Tibial nerve (tissue), 4 donors: ENCODE results near the gene NRG2.

Experiments
- EP300 ChIP-seq, 2 donors: sonication (generic); formaldehyde crosslinking; IDR thresholded peaks; one replicate each; pipeline ENCODE4 v1.6.1; 2017; ENCODE audit warnings: antibody characterized with exemption in 2 of 2, mild to moderate bottlenecking in 1 of 2
- POLR2A ChIP-seq, 2 donors: fragments of 450-650 bp; IDR thresholded peaks; one replicate each; pipeline ENCODE4 v1.6.1; 2017; ENCODE audit warnings: antibody characterized with exemption in 2 of 2, mild to moderate bottlenecking in 2 of 2, moderate library complexity in 2 of 2
- TF ChIP-seq, protein P1 (sequence below), 5 experiments: fragments of 200-600 bp in 3 of 5; fragments of 450-650 bp in 2 of 5; sonication (generic) in 3 of 5; IDR thresholded peaks; one replicate each; pipeline ENCODE4 v1.5.1; 2016 to 2019; ENCODE audit warnings: antibody characterized with exemption in 5 of 5, mild to moderate bottlenecking in 3 of 5, moderate library complexity in 2 of 5

DNA sequence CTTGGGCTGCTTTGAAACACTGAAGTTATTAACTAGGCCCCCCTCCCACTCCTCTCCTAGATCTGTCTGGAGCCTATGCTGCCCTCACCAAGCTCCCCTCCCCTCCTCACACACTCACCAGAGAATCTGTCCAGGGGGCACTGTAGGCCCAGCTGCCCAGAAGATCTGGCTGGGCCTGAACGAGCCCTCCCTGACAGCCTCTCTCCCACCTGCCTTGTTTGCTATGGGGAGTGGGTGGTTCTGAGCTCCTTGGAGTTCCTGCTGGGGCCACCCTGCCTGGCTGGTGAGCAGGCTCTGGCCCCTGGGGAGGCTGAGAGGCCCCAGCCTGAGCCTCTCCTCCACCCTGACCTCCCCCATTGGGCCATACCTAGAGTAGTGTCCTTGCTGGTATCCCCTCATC lies 172.4 kb downstream of the NRG2 start:
- no peak for TF ChIP-seq POLR2A (IDR thresholded peaks at IDR 0.05)
- TF ChIP-seq, protein P1, sequence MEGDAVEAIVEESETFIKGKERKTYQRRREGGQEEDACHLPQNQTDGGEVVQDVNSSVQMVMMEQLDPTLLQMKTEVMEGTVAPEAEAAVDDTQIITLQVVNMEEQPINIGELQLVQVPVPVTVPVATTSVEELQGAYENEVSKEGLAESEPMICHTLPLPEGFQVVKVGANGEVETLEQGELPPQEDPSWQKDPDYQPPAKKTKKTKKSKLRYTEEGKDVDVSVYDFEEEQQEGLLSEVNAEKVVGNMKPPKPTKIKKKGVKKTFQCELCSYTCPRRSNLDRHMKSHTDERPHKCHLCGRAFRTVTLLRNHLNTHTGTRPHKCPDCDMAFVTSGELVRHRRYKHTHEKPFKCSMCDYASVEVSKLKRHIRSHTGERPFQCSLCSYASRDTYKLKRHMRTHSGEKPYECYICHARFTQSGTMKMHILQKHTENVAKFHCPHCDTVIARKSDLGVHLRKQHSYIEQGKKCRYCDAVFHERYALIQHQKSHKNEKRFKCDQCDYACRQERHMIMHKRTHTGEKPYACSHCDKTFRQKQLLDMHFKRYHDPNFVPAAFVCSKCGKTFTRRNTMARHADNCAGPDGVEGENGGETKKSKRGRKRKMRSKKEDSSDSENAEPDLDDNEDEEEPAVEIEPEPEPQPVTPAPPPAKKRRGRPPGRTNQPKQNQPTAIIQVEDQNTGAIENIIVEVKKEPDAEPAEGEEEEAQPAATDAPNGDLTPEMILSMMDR (IDR thresholded peaks at IDR 0.05) = no peak
- TF ChIP-seq EP300 (IDR thresholded peaks at IDR 0.05) = no peak
